Muscle of arm (tissue), 12 donors: ENCODE data around the gene NAT16. TPM values are rescaled to one million over a fixed set of nuclear protein-coding genes. Genes with fewer than 3 reads are reported as not detected.
"Not testable (repeated sequence)": the region's sequence is repeated elsewhere in the genome, so short reads cannot be mapped to it uniquely, and the experiment has no call there.

Experiments used
- DNase-seq: peaks from one replicate; pipeline ENCODE4 v3.0.0-alpha.2; 2013
- polyA plus RNA-seq, 12 donors: library from polyadenylated mRNA; unstranded; fragments of 120-200 nt; gene quantifications; one replicate each; pipeline ENCODE4 v1.2.1, GENCODE V29; 2013; ENCODE audit not compliant: insufficient read length in 12 of 12

Gene NAT16
- polyA plus RNA-seq, 12 donors = 0.11 to 0.15 TPM; not detected in 10

- no peak for DNase-seq
Measured at GRCh38 chr7:101202603-101202918, 22.5 kb upstream of the NAT16 start.

- DNase-seq = no peak
Measured at GRCh38 chr7:101201695-101202602, 21.9 kb upstream of the NAT16 start.

- DNase-seq = no peak
Measured at GRCh38 chr7:101200862-101201599, 20.9 kb upstream of the NAT16 start, which contains the start of gene MOGAT3. MOGAT3 (minus strand) TSS chr7:101201036; CDS start chr7:101200854, 182 bp downstream.

- no peak for DNase-seq
Measured at GRCh38 chr7:101200504-101200861, 20.4 kb upstream of the NAT16 start.

GRCh38 chr7:101199522-101199921 is 19.4 kb upstream of the NAT16 start:
- not testable (repeated sequence) for DNase-seq

GRCh38 chr7:101198476-101198875 is 18.4 kb upstream of the NAT16 start:
- DNase-seq = no peak

GRCh38 chr7:101197991-101198390 is 17.9 kb upstream of the NAT16 start:
- DNase-seq = no peak

GRCh38 chr7:101195884-101196283 is 15.8 kb upstream of the NAT16 start:
- DNase-seq = no peak

GRCh38 chr7:101189109-101189508 is 9.0 kb upstream of the NAT16 start:
- DNase-seq = no peak

GRCh38 chr7:101186844-101187428 is 6.8 kb upstream of the NAT16 start:
- DNase-seq = no peak

GRCh38 chr7:101186194-101186593 is 6.1 kb upstream of the NAT16 start:
- no peak for DNase-seq

GRCh38 chr7:101185258-101185839 is 5.3 kb upstream of the NAT16 start:
- DNase-seq = no peak

GRCh38 chr7:101179713-101180112 is 380 bp downstream of the NAT16 start:
- DNase-seq = no peak

GRCh38 chr7:101179117-101179516 is 976 bp downstream of the NAT16 start:
- DNase-seq = no peak

- DNase-seq = no peak
Measured at GRCh38 chr7:101177644-101178043, 2.4 kb downstream of the NAT16 start.

- no peak for DNase-seq
Measured at GRCh38 chr7:101175664-101176063, 4.4 kb downstream of the NAT16 start.

- no peak for DNase-seq
Measured at GRCh38 chr7:101174322-101174854, 5.7 kb downstream of the NAT16 start.

- no peak for DNase-seq
Measured at GRCh38 chr7:101173752-101174244, 6.3 kb downstream of the NAT16 start.

GRCh38 chr7:101172854-101173751 is 7.0 kb downstream of the NAT16 start:
- no peak for DNase-seq

GRCh38 chr7:101172005-101172853 is 7.9 kb downstream of the NAT16 start:
- no peak for DNase-seq
